ENCODE measurements around the gene ZFYVE1.
"Not testable (repeated sequence)": the region's sequence is repeated elsewhere in the genome, so short reads cannot be mapped to it uniquely, and the experiment has no call there.

ZFYVE1 gene

DNA sequence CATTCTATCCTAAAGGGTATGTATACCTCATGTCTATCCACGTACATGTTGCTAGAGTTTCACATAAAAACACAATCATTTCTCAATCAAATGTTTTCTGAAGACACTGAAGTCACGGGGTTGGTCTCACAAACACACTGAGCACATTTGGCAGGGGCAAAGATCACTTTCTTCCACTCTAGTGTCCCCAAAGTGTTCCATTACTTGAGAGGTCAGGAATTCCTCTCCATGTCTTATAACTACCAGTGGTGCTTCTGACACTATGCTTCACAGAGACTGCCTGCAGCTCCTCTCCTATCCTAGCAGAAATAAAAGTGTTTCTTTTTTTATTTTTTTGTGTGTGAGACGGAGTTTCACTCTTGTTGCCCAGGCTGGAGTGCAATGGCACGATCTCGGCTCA is 19.1 kb downstream of the ZFYVE1 start:
- POLR2A ChIA-PET, result interaction anchor here (0.8 to 1.1 kb wide), 2 partner anchors 17 to 19 kb away, joined by 3 to 7 read pairs; partner anchors contain the start of gene ZFYVE1
- CTCF ChIA-PET, result interaction anchor here (0.6 kb wide), 1 partner anchor 108 kb away, joined by 3 read pairs; no protein-coding TSS in a partner anchor
- DNase-seq (ENCODE audit: extremely low spot score), result no peak
- TF ChIP-seq ELF4 (IDR thresholded peaks at IDR 0.05) (no peak), LEF1 (IDR thresholded peaks at IDR 0.05; ENCODE audit: borderline replicate concordance) (no peak), FOXA1 (IDR thresholded peaks at IDR 0.05) (no peak), ARNT (IDR thresholded peaks at IDR 0.05) (no peak), ZNF384 (IDR thresholded peaks at IDR 0.05) (no peak), BHLHE40 (IDR thresholded peaks at IDR 0.05; ENCODE audit: borderline replicate concordance) (no peak), HDGF (IDR thresholded peaks at IDR 0.05; ENCODE audit: borderline replicate concordance) (no peak), NFRKB (IDR thresholded peaks at IDR 0.05) (no peak), SUZ12 (IDR thresholded peaks at IDR 0.05) (no peak), TARDBP (IDR thresholded peaks at IDR 0.05) (no peak)

DNA sequence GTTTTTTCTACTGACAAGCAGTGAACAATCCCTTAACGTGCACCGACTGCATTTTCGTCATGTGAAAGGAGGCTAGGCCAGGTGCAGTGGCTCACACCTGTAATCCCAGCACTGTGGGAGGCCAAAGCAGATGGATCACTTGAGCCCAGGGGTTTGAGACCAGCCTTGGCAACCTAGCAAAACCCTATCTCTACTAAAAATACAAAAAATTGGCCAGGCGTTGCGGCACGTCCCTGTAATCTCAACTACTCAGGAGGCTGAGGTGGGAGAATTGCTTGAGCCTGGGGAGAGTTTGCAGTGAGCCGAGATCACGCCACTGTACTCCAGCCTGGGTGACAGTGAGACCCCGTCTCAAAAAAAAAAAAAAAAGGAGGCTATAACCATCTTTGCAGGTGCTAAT is 22.3 kb downstream of the ZFYVE1 start:
- POLR2A ChIA-PET; DNase-seq (ENCODE audit: extremely low spot score); CTCF ChIA-PET: not testable (repeated sequence)

DNA sequence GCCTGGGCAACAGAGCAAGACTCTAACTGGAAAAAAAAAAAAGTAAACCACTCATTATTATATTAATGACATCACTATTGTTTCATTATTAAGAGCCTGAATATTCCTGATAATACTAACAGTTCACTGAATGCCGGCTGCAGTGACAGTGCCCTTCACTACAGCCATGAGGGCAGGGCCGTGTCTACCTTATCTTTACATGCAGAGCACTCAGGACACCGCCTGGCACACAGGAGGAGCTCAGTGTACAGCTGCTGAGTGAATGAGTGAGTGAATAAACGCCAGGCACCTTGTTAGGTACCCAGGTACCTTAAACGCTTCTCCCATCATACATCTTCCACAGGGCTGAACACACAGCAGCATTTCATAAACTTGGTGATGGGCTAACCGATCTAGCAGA is 23.2 kb downstream of the ZFYVE1 start:
- CTCF ChIA-PET, result no interaction called here
- POLR2A ChIA-PET, result no interaction called here
- no peak for TF ChIP-seq ARNT (IDR thresholded peaks at IDR 0.05)
- TF ChIP-seq, protein P1, sequence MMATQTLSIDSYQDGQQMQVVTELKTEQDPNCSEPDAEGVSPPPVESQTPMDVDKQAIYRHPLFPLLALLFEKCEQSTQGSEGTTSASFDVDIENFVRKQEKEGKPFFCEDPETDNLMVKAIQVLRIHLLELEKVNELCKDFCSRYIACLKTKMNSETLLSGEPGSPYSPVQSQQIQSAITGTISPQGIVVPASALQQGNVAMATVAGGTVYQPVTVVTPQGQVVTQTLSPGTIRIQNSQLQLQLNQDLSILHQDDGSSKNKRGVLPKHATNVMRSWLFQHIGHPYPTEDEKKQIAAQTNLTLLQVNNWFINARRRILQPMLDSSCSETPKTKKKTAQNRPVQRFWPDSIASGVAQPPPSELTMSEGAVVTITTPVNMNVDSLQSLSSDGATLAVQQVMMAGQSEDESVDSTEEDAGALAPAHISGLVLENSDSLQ (IDR thresholded peaks at IDR 0.05), result no peak
- TF ChIP-seq BHLHE40 (IDR thresholded peaks at IDR 0.05; ENCODE audit: borderline replicate concordance), result no peak
- TF ChIP-seq NFRKB (IDR thresholded peaks at IDR 0.05), result no peak
- no peak for TF ChIP-seq HDGF (IDR thresholded peaks at IDR 0.05; ENCODE audit: borderline replicate concordance)
- TF ChIP-seq CTBP1 (IDR thresholded peaks at IDR 0.05; ENCODE audit: borderline replicate concordance), result no peak
- TF ChIP-seq SP1 (IDR thresholded peaks at IDR 0.05), result no peak
- DNase-seq (ENCODE audit: extremely low spot score), result no peak

DNA sequence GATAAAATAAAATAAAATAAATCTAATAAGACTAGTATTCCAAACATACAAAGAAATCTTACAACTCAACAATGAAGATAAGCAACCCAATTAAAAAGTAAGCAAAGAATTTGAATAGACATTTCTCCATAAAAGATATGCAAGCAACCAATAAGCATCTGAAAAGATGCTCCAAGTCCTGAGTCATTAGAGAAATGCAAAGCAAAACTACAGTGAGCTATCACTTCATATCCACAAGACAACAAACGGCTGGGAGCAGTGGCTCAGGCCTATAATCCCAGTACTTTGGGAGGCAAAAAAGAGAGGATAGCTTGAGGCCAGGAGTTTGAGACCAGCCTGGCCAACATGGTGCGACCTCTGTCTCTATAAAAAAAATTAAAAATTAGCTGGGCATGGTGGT is 26.8 kb downstream of the ZFYVE1 start:
- TF ChIP-seq SP1 (IDR thresholded peaks at IDR 0.05) (no peak), ARNT (IDR thresholded peaks at IDR 0.05) (no peak), FOXM1 (IDR thresholded peaks at IDR 0.05; ENCODE audit: borderline replicate concordance) (no peak), ZNF384 (IDR thresholded peaks at IDR 0.05) (no peak), BHLHE40 (IDR thresholded peaks at IDR 0.05; ENCODE audit: borderline replicate concordance) (no peak), L3MBTL2 (conservative IDR thresholded peaks at IDR 0.05) (no peak), ELF4 (IDR thresholded peaks at IDR 0.05) (no peak), FOXK2 (IDR thresholded peaks at IDR 0.05) (no peak), FOXA1 (IDR thresholded peaks at IDR 0.05) (no peak)
- CTCF ChIA-PET, result interaction anchor here (1.1 kb wide), 1 partner anchor 52 kb away, joined by 4 read pairs; no protein-coding TSS in a partner anchor
- POLR2A ChIA-PET, result no interaction called here
- no peak for DNase-seq (ENCODE audit: extremely low spot score)

DNA sequence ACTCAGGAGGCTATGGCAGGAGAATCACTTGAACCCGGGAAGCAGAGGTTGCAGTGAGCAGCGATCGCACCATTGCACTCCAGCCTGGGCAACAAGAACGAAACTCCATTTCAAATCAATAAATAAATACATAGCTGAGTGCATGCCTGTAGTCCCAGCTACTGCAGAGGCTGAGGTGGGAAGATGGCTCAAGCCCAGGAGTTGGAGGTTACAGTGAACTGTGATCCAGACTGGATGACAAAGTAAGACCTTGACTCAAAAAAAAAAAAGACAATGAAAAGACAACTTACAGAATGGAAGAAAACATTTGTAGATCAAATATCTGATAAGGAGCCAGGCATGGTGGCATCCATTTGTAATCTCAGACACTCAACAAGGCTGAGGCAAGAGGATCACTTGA is 27.6 kb downstream of the ZFYVE1 start:
- ChIA-PET CTCF (no interaction called here), POLR2A (no interaction called here)
- no peak for TF ChIP-seq SUZ12 (IDR thresholded peaks at IDR 0.05)
- TF ChIP-seq FOXK2 (IDR thresholded peaks at IDR 0.05), result no peak
- no peak for TF ChIP-seq HDGF (IDR thresholded peaks at IDR 0.05; ENCODE audit: borderline replicate concordance)
- no peak for TF ChIP-seq NFRKB (IDR thresholded peaks at IDR 0.05)
- TF ChIP-seq CTBP1 (IDR thresholded peaks at IDR 0.05; ENCODE audit: borderline replicate concordance), result no peak
- no peak for TF ChIP-seq ARNT (IDR thresholded peaks at IDR 0.05)
- TF ChIP-seq, protein P1 (IDR thresholded peaks at IDR 0.05), result no peak
- no peak for TF ChIP-seq ZNF384 (IDR thresholded peaks at IDR 0.05)
- no peak for TF ChIP-seq L3MBTL2 (conservative IDR thresholded peaks at IDR 0.05)
- no peak for TF ChIP-seq TARDBP (IDR thresholded peaks at IDR 0.05)
- TF ChIP-seq SP1 (IDR thresholded peaks at IDR 0.05), result no peak
- TF ChIP-seq ELF4 (IDR thresholded peaks at IDR 0.05), result no peak
- TF ChIP-seq FOXA1 (IDR thresholded peaks at IDR 0.05), result no peak
- TF ChIP-seq FOXM1 (IDR thresholded peaks at IDR 0.05; ENCODE audit: borderline replicate concordance), result no peak
- no peak for TF ChIP-seq BHLHE40 (IDR thresholded peaks at IDR 0.05; ENCODE audit: borderline replicate concordance)
- TF ChIP-seq LEF1 (IDR thresholded peaks at IDR 0.05; ENCODE audit: borderline replicate concordance), result no peak
- no peak for DNase-seq (ENCODE audit: extremely low spot score)

DNA sequence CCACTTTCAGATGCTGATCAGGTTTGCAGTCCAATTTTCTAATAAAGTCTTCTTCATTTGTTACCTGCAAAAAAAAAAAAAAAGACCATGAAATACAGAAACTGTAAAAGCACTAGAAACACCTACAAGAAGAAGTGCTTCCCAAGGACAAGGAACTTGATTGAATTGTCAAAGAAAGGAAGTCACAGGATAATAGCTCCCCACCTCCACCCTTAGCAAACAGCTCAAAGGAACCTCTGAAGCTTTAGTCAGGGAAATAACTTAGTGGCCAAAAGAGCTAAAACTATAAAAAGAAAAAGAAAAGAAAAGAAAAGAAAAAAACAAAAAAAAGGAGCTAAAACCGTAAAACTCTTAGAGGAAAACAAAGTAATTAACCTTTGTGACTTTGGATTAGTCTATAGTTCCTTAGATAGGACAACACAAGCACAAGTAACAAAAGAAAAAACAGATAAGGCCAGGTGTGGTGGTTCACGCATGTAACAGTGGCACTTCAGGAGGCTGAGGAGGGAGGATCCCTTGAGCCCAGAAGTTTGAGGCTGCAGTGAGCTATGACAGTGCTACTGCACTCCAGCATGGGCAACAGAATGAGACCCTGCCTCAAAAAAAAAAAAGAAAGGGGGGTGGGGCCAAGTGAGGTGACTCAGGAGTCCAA is 28.5 kb downstream of the ZFYVE1 start:
- CTCF ChIA-PET, result interaction anchor here (0.5 kb wide), 1 partner anchor 473 kb away, joined by 3 read pairs; no protein-coding TSS in a partner anchor
- POLR2A ChIA-PET, result no interaction called here

More for the DNA sequence above, 28.5 kb downstream of the ZFYVE1 start:
- no peak for DNase-seq (ENCODE audit: extremely low spot score)
- TF ChIP-seq, protein P1 (IDR thresholded peaks at IDR 0.05), result no peak
- TF ChIP-seq FOXM1 (IDR thresholded peaks at IDR 0.05; ENCODE audit: borderline replicate concordance) (no peak), ZNF384 (IDR thresholded peaks at IDR 0.05) (no peak), BHLHE40 (IDR thresholded peaks at IDR 0.05; ENCODE audit: borderline replicate concordance) (no peak), CTBP1 (IDR thresholded peaks at IDR 0.05; ENCODE audit: borderline replicate concordance) (no peak), SUZ12 (IDR thresholded peaks at IDR 0.05) (no peak), L3MBTL2 (conservative IDR thresholded peaks at IDR 0.05) (no peak), FOXK2 (IDR thresholded peaks at IDR 0.05) (no peak), NFRKB (IDR thresholded peaks at IDR 0.05) (no peak), HDGF (IDR thresholded peaks at IDR 0.05; ENCODE audit: borderline replicate concordance) (no peak), LEF1 (IDR thresholded peaks at IDR 0.05; ENCODE audit: borderline replicate concordance) (no peak), FOXA1 (IDR thresholded peaks at IDR 0.05) (no peak), TARDBP (IDR thresholded peaks at IDR 0.05) (no peak), ARNT (IDR thresholded peaks at IDR 0.05) (no peak), SP1 (IDR thresholded peaks at IDR 0.05) (no peak), ELF4 (IDR thresholded peaks at IDR 0.05) (no peak)

All from HEK293T (cell line).